NCI-H510A (cell line): ENCODE data around the gene CLDN24.
"Not testable (repeated sequence)": the region's sequence is repeated elsewhere in the genome, so short reads cannot be mapped to it uniquely, and the experiment has no call there.

ENCODE experiments used
- DNase-seq: peaks from one replicate; lab custom pipeline; 2025; lab: John Stamatoyannopoulos, UW

The CLDN24 gene

GRCh38 chr4:183347146-183347545, 24.9 kb upstream of the CLDN24 start:
- DNase-seq: no peak

GRCh38 chr4:183345261-183345660, 23.0 kb upstream of the CLDN24 start:
- no peak for DNase-seq

GRCh38 chr4:183344523-183345255, 22.5 kb upstream of the CLDN24 start:
- no peak for DNase-seq

GRCh38 chr4:183343730-183344129, 21.5 kb upstream of the CLDN24 start:
- DNase-seq: no peak

GRCh38 chr4:183342541-183343533, 20.6 kb upstream of the CLDN24 start:
- DNase-seq: no peak

- DNase-seq: no peak
These were observed 15.6 kb upstream of the CLDN24 start for GRCh38 chr4:183337833-183338232.

GRCh38 chr4:183337349-183337748, 15.1 kb upstream of the CLDN24 start:
- no peak for DNase-seq

GRCh38 chr4:183335369-183335940, 13.2 kb upstream of the CLDN24 start:
- DNase-seq: no peak

- no peak for DNase-seq
These were observed 11.8 kb upstream of the CLDN24 start for GRCh38 chr4:183333983-183334382.

- no peak for DNase-seq
These were observed 11.0 kb upstream of the CLDN24 start for GRCh38 chr4:183333202-183333601.

- no peak for DNase-seq
These were observed 10.2 kb upstream of the CLDN24 start for GRCh38 chr4:183332447-183332846.

- no peak for DNase-seq
These were observed 8.6 kb upstream of the CLDN24 start for GRCh38 chr4:183330841-183331240.

- DNase-seq: no peak
These were observed 7.9 kb upstream of the CLDN24 start for GRCh38 chr4:183329954-183330742.

- DNase-seq: no peak
These were observed 7.0 kb upstream of the CLDN24 start for GRCh38 chr4:183329244-183329643.

- no peak for DNase-seq
These were observed 6.6 kb upstream of the CLDN24 start for GRCh38 chr4:183328832-183329231.

- no peak for DNase-seq
These were observed 5.6 kb upstream of the CLDN24 start for GRCh38 chr4:183327827-183328226.

GRCh38 chr4:183326853-183327252, 4.6 kb upstream of the CLDN24 start:
- no peak for DNase-seq

- not testable (repeated sequence) for DNase-seq
These were observed 4.2 kb upstream of the CLDN24 start for GRCh38 chr4:183326387-183326786.

GRCh38 chr4:183324619-183325018, 2.4 kb upstream of the CLDN24 start:
- DNase-seq: no peak

- DNase-seq: not testable (repeated sequence)
These were observed 1.8 kb upstream of the CLDN24 start for GRCh38 chr4:183324056-183324455.

GRCh38 chr4:183323295-183323694, 1.1 kb upstream of the CLDN24 start:
- DNase-seq: no peak

- no peak for DNase-seq
These were observed 710 bp downstream of the CLDN24 start for GRCh38 chr4:183321516-183321915.
